ENCODE measurements around the gene SCARF1.

The SCARF1 gene

GRCh38 chr17:1604831-1605528, 40.6 kb downstream of the SCARF1 start:
- H3K79me1 ChIP-seq (ENCODE audit: low read length), result no peaks in the 10 kb centered on the region
- H4K5ac ChIP-seq (ENCODE audit: low read length), result no peak overlapping the region
- WGBS (ENCODE audit: extremely low coverage, insufficient coverage, low lambda C conversion rate), result no CpG with 5 or more reads among the region's 35 CpGs
- H3K79me2 ChIP-seq (ENCODE audit: control insufficient read depth, insufficient read depth, low read length), result no peaks in the 10 kb centered on the region
- no peak overlapping the region for H2BK5ac ChIP-seq (ENCODE audit: low read length)
- H3K9ac ChIP-seq (ENCODE audit: low read length), result peak overlapping the region; percentile 44
- peaks cover 3% of the 10 kb centered on the region for H3K4me1 ChIP-seq (ENCODE audit: control insufficient read depth, low read depth, low read length)
- H3K56ac ChIP-seq (ENCODE audit: low read length), result peak overlapping the region; percentile 8
- H3K18ac ChIP-seq (ENCODE audit: low read length), result no peak overlapping the region
- DNase-seq, result no peak
- peak overlapping the region; percentile 2 for H3K4me2 ChIP-seq (ENCODE audit: low read length)
- H3K36me3 ChIP-seq (ENCODE audit: control insufficient read depth, insufficient read depth, low read length), result no peaks in the 10 kb centered on the region
- no peak overlapping the region for H4K8ac ChIP-seq (ENCODE audit: low read depth, low read length)
- H2BK15ac ChIP-seq (replicated peaks; ENCODE audit: low read depth), result no peak overlapping the region
- H2BK120ac ChIP-seq (ENCODE audit: low read depth, low read length), result no peak overlapping the region
- H3K4ac ChIP-seq (ENCODE audit: low read depth, low read length), result no peak overlapping the region
- no peak overlapping the region for H2AK5ac ChIP-seq (ENCODE audit: low read length)
- H3K27me3 ChIP-seq (ENCODE audit: insufficient read depth, low read length, poor library complexity), result no peaks in the 10 kb centered on the region
- peak overlapping the region; percentile 68 for H3K23ac ChIP-seq (ENCODE audit: low read length)
- H3K4me3 ChIP-seq (ENCODE audit: low read length), result no peak overlapping the region
- H3K27ac ChIP-seq (ENCODE audit: low read depth, low read length), result no peak overlapping the region

GRCh38 chr17:1601571-1601970, 44.0 kb downstream of the SCARF1 start:
- no peak overlapping the region for H2BK120ac ChIP-seq (ENCODE audit: low read depth, low read length)
- H3K56ac ChIP-seq (ENCODE audit: low read length), result no peak overlapping the region
- H4K8ac ChIP-seq (ENCODE audit: low read depth, low read length), result no peak overlapping the region
- no peak overlapping the region for H3K4me3 ChIP-seq (ENCODE audit: low read length)
- H2AK5ac ChIP-seq (ENCODE audit: low read length), result no peak overlapping the region
- no CpG with 5 or more reads among the region's 14 CpGs for WGBS (ENCODE audit: extremely low coverage, insufficient coverage, low lambda C conversion rate)
- no peak overlapping the region for H2BK5ac ChIP-seq (ENCODE audit: low read length)
- H3K4ac ChIP-seq (ENCODE audit: low read depth, low read length), result no peak overlapping the region
- no peak overlapping the region for H3K23ac ChIP-seq (ENCODE audit: low read length)
- peaks cover 3% of the 10 kb centered on the region for H3K4me1 ChIP-seq (ENCODE audit: control insufficient read depth, low read depth, low read length)
- no peak overlapping the region for H3K4me2 ChIP-seq (ENCODE audit: low read length)
- H3K79me2 ChIP-seq (ENCODE audit: control insufficient read depth, insufficient read depth, low read length), result no peaks in the 10 kb centered on the region
- H3K79me1 ChIP-seq (ENCODE audit: low read length), result no peaks in the 10 kb centered on the region
- H3K27me3 ChIP-seq (ENCODE audit: insufficient read depth, low read length, poor library complexity), result no peaks in the 10 kb centered on the region
- H3K9ac ChIP-seq (ENCODE audit: low read length), result no peak overlapping the region
- H2BK15ac ChIP-seq (replicated peaks; ENCODE audit: low read depth), result no peak overlapping the region
- no peaks in the 10 kb centered on the region for H3K36me3 ChIP-seq (ENCODE audit: control insufficient read depth, insufficient read depth, low read length)
- no peak for DNase-seq
- no peak overlapping the region for H3K27ac ChIP-seq (ENCODE audit: low read depth, low read length)
- H4K5ac ChIP-seq (ENCODE audit: low read length), result no peak overlapping the region
- H3K18ac ChIP-seq (ENCODE audit: low read length), result no peak overlapping the region

DNA sequence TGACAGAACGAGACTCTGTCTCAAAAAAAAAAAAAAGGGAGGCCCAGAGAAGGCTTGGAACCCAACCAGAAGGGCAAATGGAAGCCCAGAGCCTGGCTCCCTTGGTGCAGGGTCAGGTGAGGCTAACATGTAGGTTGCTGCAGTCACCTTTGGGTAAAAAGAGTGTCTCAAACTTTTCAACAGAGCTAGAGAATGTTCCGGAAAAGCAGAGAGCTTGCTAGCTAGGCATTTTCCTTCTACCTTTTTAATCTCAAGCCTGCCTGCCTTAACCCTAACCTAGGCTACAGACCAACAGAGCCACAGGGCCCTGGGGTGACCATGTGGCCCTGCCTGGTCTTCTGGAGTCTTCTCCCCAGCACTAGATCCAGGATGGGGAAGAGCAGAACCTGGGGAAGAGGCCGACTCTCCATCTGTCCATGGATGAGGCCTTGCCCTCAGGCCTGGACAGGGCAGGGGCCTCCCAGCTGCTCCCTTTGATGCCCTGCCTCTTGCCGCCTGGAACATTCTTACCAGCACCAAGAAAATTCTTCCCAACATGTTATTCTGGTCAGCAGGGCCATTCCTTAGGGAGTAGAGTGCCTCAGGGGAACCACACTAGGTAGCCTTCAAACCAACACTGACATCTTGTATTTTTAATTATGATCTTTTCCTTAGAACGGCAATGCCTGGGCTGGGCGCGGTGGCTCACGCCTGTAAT, 47.0 kb downstream of the SCARF1 start:
- Histone ChIP-seq H3K36me3 (ENCODE audit: control insufficient read depth, insufficient read depth, low read length) (no peaks in the 10 kb centered on the region), H3K9ac (ENCODE audit: low read length) (no peak overlapping the region), H3K4ac (ENCODE audit: low read depth, low read length) (no peak overlapping the region), H3K27me3 (ENCODE audit: insufficient read depth, low read length, poor library complexity) (no peaks in the 10 kb centered on the region), H3K56ac (ENCODE audit: low read length) (no peak overlapping the region), H3K23ac (ENCODE audit: low read length) (no peak overlapping the region), H3K4me1 (ENCODE audit: control insufficient read depth, low read depth, low read length) (no peaks in the 10 kb centered on the region), H2BK5ac (ENCODE audit: low read length) (no peak overlapping the region), H3K79me2 (ENCODE audit: control insufficient read depth, insufficient read depth, low read length) (no peaks in the 10 kb centered on the region), H2AK5ac (ENCODE audit: low read length) (no peak overlapping the region), H3K18ac (ENCODE audit: low read length) (no peak overlapping the region), H2BK15ac (replicated peaks; ENCODE audit: low read depth) (no peak overlapping the region), H3K79me1 (ENCODE audit: low read length) (no peaks in the 10 kb centered on the region), H3K27ac (ENCODE audit: low read depth, low read length) (no peak overlapping the region), H3K4me2 (ENCODE audit: low read length) (no peak overlapping the region), H2BK120ac (ENCODE audit: low read depth, low read length) (no peak overlapping the region), H4K5ac (ENCODE audit: low read length) (no peak overlapping the region), H3K4me3 (ENCODE audit: low read length) (no peak overlapping the region), H4K8ac (ENCODE audit: low read depth, low read length) (no peak overlapping the region)
- DNase-seq, result no peak
- no CpG with 5 or more reads among the region's 8 CpGs for WGBS (ENCODE audit: extremely low coverage, insufficient coverage, low lambda C conversion rate)

GRCh38 chr17:1597861-1598342, 47.6 kb downstream of the SCARF1 start:
- H3K36me3 ChIP-seq (ENCODE audit: control insufficient read depth, insufficient read depth, low read length), result no peaks in the 10 kb centered on the region
- H3K27me3 ChIP-seq (ENCODE audit: insufficient read depth, low read length, poor library complexity), result no peaks in the 10 kb centered on the region
- H4K8ac ChIP-seq (ENCODE audit: low read depth, low read length), result no peak overlapping the region
- no peak overlapping the region for H3K4ac ChIP-seq (ENCODE audit: low read depth, low read length)
- H3K4me2 ChIP-seq (ENCODE audit: low read length), result no peak overlapping the region
- no peak for DNase-seq
- H3K79me2 ChIP-seq (ENCODE audit: control insufficient read depth, insufficient read depth, low read length), result no peaks in the 10 kb centered on the region
- H3K18ac ChIP-seq (ENCODE audit: low read length), result no peak overlapping the region
- H2BK5ac ChIP-seq (ENCODE audit: low read length), result no peak overlapping the region
- no peaks in the 10 kb centered on the region for H3K4me1 ChIP-seq (ENCODE audit: control insufficient read depth, low read depth, low read length)
- no peak overlapping the region for H3K9ac ChIP-seq (ENCODE audit: low read length)
- no peak overlapping the region for H3K4me3 ChIP-seq (ENCODE audit: low read length)
- H3K79me1 ChIP-seq (ENCODE audit: low read length), result no peaks in the 10 kb centered on the region
- H2AK5ac ChIP-seq (ENCODE audit: low read length), result no peak overlapping the region
- H3K23ac ChIP-seq (ENCODE audit: low read length), result no peak overlapping the region
- no peak overlapping the region for H3K27ac ChIP-seq (ENCODE audit: low read depth, low read length)
- no peak overlapping the region for H4K5ac ChIP-seq (ENCODE audit: low read length)
- no peak overlapping the region for H2BK15ac ChIP-seq (replicated peaks; ENCODE audit: low read depth)
- no CpG with 5 or more reads among the region's 14 CpGs for WGBS (ENCODE audit: extremely low coverage, insufficient coverage, low lambda C conversion rate)
- no peak overlapping the region for H2BK120ac ChIP-seq (ENCODE audit: low read depth, low read length)
- no peak overlapping the region for H3K56ac ChIP-seq (ENCODE audit: low read length)

GRCh38 chr17:1593630-1593931, 52.0 kb downstream of the SCARF1 start:
- Histone ChIP-seq H4K8ac (ENCODE audit: low read depth, low read length) (no peak overlapping the region), H3K56ac (ENCODE audit: low read length) (no peak overlapping the region), H3K9ac (ENCODE audit: low read length) (no peak overlapping the region), H3K79me2 (ENCODE audit: control insufficient read depth, insufficient read depth, low read length) (no peaks in the 10 kb centered on the region), H3K4me1 (ENCODE audit: control insufficient read depth, low read depth, low read length) (peaks cover 5% of the 10 kb centered on the region), H2AK5ac (ENCODE audit: low read length) (no peak overlapping the region), H3K27me3 (ENCODE audit: insufficient read depth, low read length, poor library complexity) (no peaks in the 10 kb centered on the region), H4K5ac (ENCODE audit: low read length) (no peak overlapping the region), H2BK120ac (ENCODE audit: low read depth, low read length) (no peak overlapping the region), H2BK15ac (replicated peaks; ENCODE audit: low read depth) (no peak overlapping the region), H3K4me2 (ENCODE audit: low read length) (no peak overlapping the region), H3K23ac (ENCODE audit: low read length) (no peak overlapping the region), H3K27ac (ENCODE audit: low read depth, low read length) (no peak overlapping the region), H2BK5ac (ENCODE audit: low read length) (no peak overlapping the region), H3K79me1 (ENCODE audit: low read length) (no peaks in the 10 kb centered on the region), H3K4me3 (ENCODE audit: low read length) (no peak overlapping the region), H3K36me3 (ENCODE audit: control insufficient read depth, insufficient read depth, low read length) (no peaks in the 10 kb centered on the region), H3K4ac (ENCODE audit: low read depth, low read length) (no peak overlapping the region), H3K18ac (ENCODE audit: low read length) (no peak overlapping the region)
- no peak for DNase-seq
- no CpG with 5 or more reads among the region's 5 CpGs for WGBS (ENCODE audit: extremely low coverage, insufficient coverage, low lambda C conversion rate)

Data from mesendoderm (in vitro differentiated cells).